Kidney (tissue), 14 donors: Measurements from ENCODE around the gene RAP1A. TPM values are rescaled to one million over a fixed set of nuclear protein-coding genes. Genes with fewer than 3 reads are reported as not detected.
"Not testable (repeated sequence)": the region's sequence is repeated elsewhere in the genome, so short reads cannot be mapped to it uniquely, and the experiment has no call there.

Experiments
- DNase-seq, 5 donors: peaks; one replicate each; pipeline ENCODE4 v3.0.0-alpha.2; 2013 to 2020
- FAIRE-seq: peaks from 2 replicates; lab custom pipeline; 2012; peaks lifted over from hg19 to GRCh38; lab: Jason Lieb, UNC
- H3K27ac ChIP-seq, 2 donors: one replicate each; pipeline ENCODE4 v1.7.0; 2013; ENCODE audit warnings: low read depth in 2 of 2, low read length in 2 of 2, inconsistent platforms in 1 of 2
- H3K27me3 ChIP-seq: one replicate; pipeline ENCODE4 v1.7.1; 2013; ENCODE audit warnings: low read length, inconsistent platforms; ENCODE audit not compliant: control insufficient read depth, insufficient read depth
- H3K36me3 ChIP-seq, 3 donors: one replicate each; pipeline versions ENCODE4 v1.7.0 to v1.7.1; 2013; ENCODE audit warnings: low read length in 3 of 3, control low read depth in 1 of 3, inconsistent platforms in 1 of 3; ENCODE audit not compliant: insufficient read depth in 3 of 3, control insufficient read depth in 2 of 3
- H3K4me1 ChIP-seq, 3 donors: one replicate each; pipeline versions ENCODE4 v1.7.0 to v1.7.1; 2013; ENCODE audit warnings: low read length in 3 of 3, inconsistent platforms in 1 of 3, low read depth in 1 of 3; ENCODE audit not compliant: control insufficient read depth in 2 of 3, insufficient read depth in 2 of 3
- H3K4me3 ChIP-seq, 3 donors: one replicate each; pipeline versions ENCODE4 v1.7.0 to v1.8.1; 2013; ENCODE audit warnings: low read length in 3 of 3, control low read depth in 1 of 3, inconsistent platforms in 1 of 3
- H3K9ac ChIP-seq, 3 donors: one replicate each; pipeline versions ENCODE4 v1.7.0 to v1.7.1; 2013; ENCODE audit warnings: low read length in 3 of 3, control low read depth in 1 of 3, inconsistent platforms in 1 of 3
- H3K9me3 ChIP-seq, 3 donors: one replicate each; pipeline versions ENCODE4 v1.7.0 to v1.7.1; 2013; ENCODE audit warnings: low read length in 3 of 3, control low read depth in 1 of 3, inconsistent platforms in 1 of 3; ENCODE audit not compliant: control insufficient read depth in 2 of 3, insufficient read depth in 1 of 3
- intact Hi-C: fragments of 100-400 bp; cut with DNase I; formaldehyde crosslinking; loops from one replicate; pipeline ENCODE4 v1.11.1; 2022
- polyA plus RNA-seq: library from polyadenylated mRNA; stranded (reverse); fragments of 350-450 nt; fragmentation: Illumina TruSeq; extraction: RNeasy Lipid Tissue Mini Kit (QIAGEN cat#74804); gene quantifications from one replicate; pipeline ENCODE4 v1.2.3, GENCODE V29; 2014; ENCODE audit warnings: low read depth, low replicate concordance; ENCODE audit not compliant: insufficient read depth
- total RNA-seq: library from RNA; stranded (reverse); fragmentation: NEBNext Ultra II Directional; extraction: Animal tissue kit (Norgen Biotek cat#: 25700); gene quantifications from one replicate; pipeline ENCODE4 v1.2.1, GENCODE V29; 2021
- TF ChIP-seq, protein P1 (sequence below): IDR thresholded peaks from 3 replicates; pipeline ENCODE4 v1.5.1; 2012; ENCODE audit warnings: mild to moderate bottlenecking, moderate library complexity, borderline replicate concordance; ENCODE audit not compliant: insufficient read depth; ENCODE audit errors: extremely low read depth
- donor health status: control.
- donor health status: control.
- donor health status: control.
- donor health status: control.
- donor health status: control.
- donor health status: DM: yes; HTN: yes; CAD: no.
- donor health status: Normal renal cell carcinoma (clear cell type).

RAP1A gene
- total and polyA plus RNA-seq, 2 donors from 2014 or later, result 55.8 to 91.3 TPM

DNA sequence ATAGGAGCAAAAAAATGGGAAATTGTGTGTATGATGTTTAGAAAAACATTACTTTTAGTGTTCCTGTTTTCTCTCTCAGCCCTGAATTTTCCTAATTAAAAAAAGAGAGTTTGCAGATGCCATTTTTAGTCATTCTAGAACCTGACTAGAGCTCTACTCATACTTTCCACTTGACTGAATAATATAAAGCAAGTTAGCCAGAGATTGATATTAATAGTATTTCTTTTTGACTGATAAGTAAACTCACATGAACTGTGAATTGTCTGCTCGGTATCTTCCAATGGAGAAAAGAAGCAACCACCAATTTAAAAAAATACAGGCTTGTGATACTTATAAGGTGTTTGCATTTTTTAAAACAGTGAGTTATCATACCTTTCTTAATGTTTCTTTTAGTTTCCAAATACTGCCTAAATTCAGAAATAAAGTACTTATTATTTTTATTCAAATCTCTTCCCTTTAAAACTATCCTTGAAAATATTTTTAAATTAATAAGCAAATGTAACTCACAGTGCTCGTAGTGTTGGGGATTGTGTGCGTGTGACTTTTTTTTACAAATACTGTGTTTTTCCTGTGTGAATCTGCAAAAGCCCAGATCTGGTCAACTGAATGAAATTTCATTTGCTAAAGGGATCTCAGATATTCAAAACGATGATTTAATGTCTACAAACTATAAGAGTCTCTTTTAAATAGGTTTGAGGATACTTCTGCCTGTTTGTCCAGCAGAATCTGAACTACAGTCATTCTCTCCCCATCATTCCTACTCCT, 9.8 kb downstream of the RAP1A start:
- DNase-seq (no peak), FAIRE-seq (no peak)
- TF ChIP-seq, protein P1, sequence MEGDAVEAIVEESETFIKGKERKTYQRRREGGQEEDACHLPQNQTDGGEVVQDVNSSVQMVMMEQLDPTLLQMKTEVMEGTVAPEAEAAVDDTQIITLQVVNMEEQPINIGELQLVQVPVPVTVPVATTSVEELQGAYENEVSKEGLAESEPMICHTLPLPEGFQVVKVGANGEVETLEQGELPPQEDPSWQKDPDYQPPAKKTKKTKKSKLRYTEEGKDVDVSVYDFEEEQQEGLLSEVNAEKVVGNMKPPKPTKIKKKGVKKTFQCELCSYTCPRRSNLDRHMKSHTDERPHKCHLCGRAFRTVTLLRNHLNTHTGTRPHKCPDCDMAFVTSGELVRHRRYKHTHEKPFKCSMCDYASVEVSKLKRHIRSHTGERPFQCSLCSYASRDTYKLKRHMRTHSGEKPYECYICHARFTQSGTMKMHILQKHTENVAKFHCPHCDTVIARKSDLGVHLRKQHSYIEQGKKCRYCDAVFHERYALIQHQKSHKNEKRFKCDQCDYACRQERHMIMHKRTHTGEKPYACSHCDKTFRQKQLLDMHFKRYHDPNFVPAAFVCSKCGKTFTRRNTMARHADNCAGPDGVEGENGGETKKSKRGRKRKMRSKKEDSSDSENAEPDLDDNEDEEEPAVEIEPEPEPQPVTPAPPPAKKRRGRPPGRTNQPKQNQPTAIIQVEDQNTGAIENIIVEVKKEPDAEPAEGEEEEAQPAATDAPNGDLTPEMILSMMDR, result no peak
- H3K4me3 ChIP-seq, result no peak overlapping the region
- peaks cover 0 to 7% (median 4%) of the 10 kb centered on the region in 3 donors for H3K4me1 ChIP-seq
- H3K27ac ChIP-seq, result no peak overlapping the region
- intact Hi-C loops, result no loop called here
- no peaks in the 10 kb centered on the region for H3K36me3 ChIP-seq
- H3K9me3 ChIP-seq, result no peaks in the 10 kb centered on the region
- H3K27me3 ChIP-seq, result no peaks in the 10 kb centered on the region
- H3K9ac ChIP-seq, result no peak overlapping the region

DNA sequence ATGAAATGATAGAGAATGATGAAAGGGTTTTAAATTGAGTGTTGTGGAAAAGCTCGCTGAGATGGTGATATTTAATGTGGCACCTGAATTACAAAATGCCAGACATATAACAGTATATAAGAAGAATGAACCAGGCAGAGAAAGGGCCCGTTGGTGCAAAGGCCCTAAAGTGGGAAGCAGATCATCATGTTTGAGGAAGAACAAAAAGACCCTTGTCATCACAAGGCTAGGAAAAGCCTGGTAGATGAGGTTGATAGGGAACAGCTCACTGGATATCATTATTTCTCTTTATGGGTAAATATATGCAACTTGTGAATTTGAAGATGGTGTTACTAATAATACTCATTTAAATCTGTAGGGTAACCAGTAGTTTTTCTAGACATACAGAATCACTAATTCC, 11.0 kb downstream of the RAP1A start:
- FAIRE-seq (no peak), DNase-seq (no peak)
- H3K27ac ChIP-seq, result no peak overlapping the region
- no peak overlapping the region for H3K9ac ChIP-seq
- H3K27me3 ChIP-seq, result no peaks in the 10 kb centered on the region
- no peaks in the 10 kb centered on the region for H3K36me3 ChIP-seq
- no peaks in the 10 kb centered on the region for H3K9me3 ChIP-seq
- peaks cover 0 to 7% (median 4%) of the 10 kb centered on the region in 3 donors for H3K4me1 ChIP-seq
- no peak overlapping the region for H3K4me3 ChIP-seq
- TF ChIP-seq, protein P1, result no peak
- intact Hi-C loops, result no loop called here

DNA sequence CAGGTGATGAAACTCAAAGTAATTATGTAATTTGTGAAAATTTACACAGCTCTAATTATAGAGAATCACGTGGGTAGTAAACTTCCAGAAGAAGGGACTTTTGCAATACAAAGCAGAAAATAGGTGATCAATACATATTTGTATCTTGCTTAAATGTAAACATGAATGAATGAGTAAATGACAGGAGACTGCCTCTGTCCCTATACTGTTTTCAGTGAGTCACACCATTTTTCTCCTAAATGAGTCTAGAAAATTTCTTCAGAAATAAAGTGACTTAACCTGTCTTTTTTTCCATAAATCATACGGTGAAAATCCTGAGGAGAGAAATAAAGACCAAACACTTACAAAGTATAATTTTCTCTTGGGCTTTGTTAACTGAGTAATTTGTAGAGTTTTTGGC, 11.9 kb downstream of the RAP1A start:
- no peaks in the 10 kb centered on the region for H3K27me3 ChIP-seq
- FAIRE-seq (no peak), DNase-seq (no peak)
- TF ChIP-seq, protein P1, result no peak
- no peaks in the 10 kb centered on the region for H3K36me3 ChIP-seq
- H3K27ac ChIP-seq, result no peak overlapping the region
- intact Hi-C loops, result no loop called here
- H3K9ac ChIP-seq, result no peak overlapping the region
- H3K4me3 ChIP-seq, result no peak overlapping the region
- peaks cover 0 to 7% (median 4%) of the 10 kb centered on the region in 3 donors for H3K4me1 ChIP-seq
- H3K9me3 ChIP-seq, result no peaks in the 10 kb centered on the region

DNA sequence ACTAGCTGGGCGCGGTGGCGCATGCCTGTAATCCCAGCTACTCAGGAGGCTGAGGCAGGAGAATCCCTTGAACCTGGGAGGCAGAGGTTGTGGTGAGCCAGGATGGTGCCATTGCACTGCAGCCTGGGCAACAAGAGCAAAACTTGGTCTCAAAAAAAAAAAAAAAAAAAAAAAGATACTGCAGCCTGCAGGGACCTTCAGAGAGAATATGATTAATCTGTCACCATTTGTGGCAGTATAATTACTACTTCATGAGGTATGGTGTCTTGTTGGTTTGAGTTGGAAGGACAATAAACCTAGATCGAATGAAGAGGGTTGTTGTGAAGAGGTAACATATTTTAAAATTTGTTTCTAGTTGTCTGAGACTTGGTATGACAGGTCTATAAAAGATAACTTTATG, 13.2 kb downstream of the RAP1A start:
- H3K9ac ChIP-seq, intact Hi-C loops, H3K9me3 ChIP-seq, H3K27me3 ChIP-seq, FAIRE-seq, H3K27ac ChIP-seq, H3K4me3 ChIP-seq, H3K4me1 ChIP-seq, DNase-seq, H3K36me3 ChIP-seq: not testable (repeated sequence)
